SK-N-MC (cell line): Measurements from ENCODE around the gene KRT20.

ENCODE experiments used
- EZH2 ChIP-seq: fragments of 200-600 bp; sonication (generic); IDR thresholded peaks from one replicate; pipeline ENCODE4 v1.6.1; 2017; ENCODE audit warnings: antibody characterized with exemption
- POLR2AphosphoS5 ChIP-seq: IDR thresholded peaks from 2 replicates; pipeline ENCODE4 v1.6.1; 2012; ENCODE audit warnings: mild to moderate bottlenecking, low read depth, low read length, borderline replicate concordance

GRCh38 chr17:40879026-40879425 lies 6.0 kb downstream of the KRT20 start:
- TF ChIP-seq EZH2 = no peak
- TF ChIP-seq POLR2AphosphoS5 = no peak
